Forelimb muscle (tissue), 1 donor: ENCODE data around the gene SMAGP. TPM values are rescaled to one million over a fixed set of nuclear protein-coding genes. Genes with fewer than 3 reads are reported as not detected.
A peak's percentile ranks its signal among the peaks of the same experiment; 100 is the strongest.
"Not testable (repeated sequence)": the region's sequence is repeated elsewhere in the genome, so short reads cannot be mapped to it uniquely, and the experiment has no call there.

Experiments used
- DNase-seq: peaks from one replicate; pipeline ENCODE4 v3.0.0-alpha.2; 2013; ENCODE audit warnings: low read depth
- polyA plus RNA-seq: library from polyadenylated mRNA; unstranded; fragments of 120-200 nt; gene quantifications from one replicate; pipeline ENCODE4 v1.2.1, GENCODE V29; 2013; ENCODE audit not compliant: insufficient read length

Gene SMAGP
- polyA plus RNA-seq, 1 donor: 7.0 TPM

DNA sequence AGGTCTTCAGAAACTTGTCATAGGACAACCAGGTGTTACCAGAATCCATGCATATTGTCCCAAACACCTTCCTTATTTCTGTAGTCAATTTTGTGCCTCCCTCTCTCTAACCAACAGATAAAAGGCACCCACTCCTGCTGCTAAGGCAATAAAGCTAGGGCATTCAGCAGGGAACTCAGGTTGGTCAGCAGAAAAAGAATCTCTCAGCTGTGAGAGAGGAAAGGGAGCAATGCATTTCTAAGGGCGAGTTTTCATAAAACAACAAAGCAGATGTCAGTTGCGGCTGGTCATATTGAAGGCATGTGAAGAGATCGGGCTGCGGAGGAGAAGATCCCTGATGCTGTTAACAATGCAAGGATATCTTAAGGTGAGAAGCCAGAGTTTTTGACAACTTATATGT lies 45.0 kb downstream of the SMAGP start:
- DNase-seq: no peak

DNA sequence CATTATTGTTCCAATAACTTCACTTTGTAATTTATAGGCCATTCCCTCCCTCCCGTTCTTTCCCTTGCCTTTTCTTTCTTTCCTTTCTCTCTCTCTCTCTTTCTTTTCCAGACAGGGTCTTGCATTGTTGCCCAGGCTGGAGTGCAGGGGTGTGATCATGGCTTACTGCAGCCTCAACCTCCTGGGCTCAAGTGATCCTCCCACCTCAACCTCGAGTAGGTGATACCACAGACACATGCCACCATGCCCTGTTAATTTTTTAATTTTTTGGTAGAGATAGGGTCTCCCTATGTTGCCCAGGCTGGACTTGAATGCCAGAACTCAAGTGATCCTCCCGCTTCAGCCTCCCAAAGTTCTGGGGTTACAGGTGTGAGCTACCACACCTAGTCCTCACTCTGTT lies 45.6 kb downstream of the SMAGP start:
- DNase-seq: no peak

DNA sequence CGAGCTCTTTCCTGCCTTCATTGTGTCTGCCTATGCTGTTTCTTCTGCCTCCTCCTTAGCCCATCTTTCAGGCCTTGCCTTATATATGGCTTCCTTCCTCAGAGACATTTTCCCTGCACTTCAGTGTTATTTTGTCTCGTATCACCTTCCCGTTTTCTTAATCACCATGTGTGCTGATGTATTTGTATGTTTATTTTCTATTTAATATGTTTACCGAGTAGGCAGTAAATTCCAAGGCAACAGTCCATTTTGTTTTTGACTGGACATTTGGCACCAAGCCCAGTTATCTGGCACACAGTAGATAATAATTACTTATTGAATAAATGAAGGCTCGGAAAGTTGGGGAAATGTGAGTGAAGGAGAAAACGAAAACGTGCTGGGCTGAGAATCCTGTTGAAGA lies 47.8 kb downstream of the SMAGP start:
- no peak for DNase-seq

DNA sequence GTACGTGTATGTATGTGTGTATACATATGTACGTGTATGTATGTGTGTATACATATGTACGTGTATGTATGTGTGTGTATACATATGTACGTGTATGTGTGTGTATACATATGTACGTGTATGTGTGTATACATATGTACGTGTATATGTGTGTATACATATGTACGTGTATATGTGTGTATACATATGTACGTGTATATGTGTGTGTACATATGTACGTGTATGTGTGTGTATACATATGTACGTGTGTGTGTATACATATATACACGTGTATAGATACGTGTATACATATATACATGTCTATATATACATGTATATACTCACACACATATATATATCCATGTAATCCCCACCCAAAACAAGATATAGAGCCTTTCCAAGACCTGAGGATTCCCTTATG lies 50.4 kb downstream of the SMAGP start:
- not testable (repeated sequence) for DNase-seq

DNA sequence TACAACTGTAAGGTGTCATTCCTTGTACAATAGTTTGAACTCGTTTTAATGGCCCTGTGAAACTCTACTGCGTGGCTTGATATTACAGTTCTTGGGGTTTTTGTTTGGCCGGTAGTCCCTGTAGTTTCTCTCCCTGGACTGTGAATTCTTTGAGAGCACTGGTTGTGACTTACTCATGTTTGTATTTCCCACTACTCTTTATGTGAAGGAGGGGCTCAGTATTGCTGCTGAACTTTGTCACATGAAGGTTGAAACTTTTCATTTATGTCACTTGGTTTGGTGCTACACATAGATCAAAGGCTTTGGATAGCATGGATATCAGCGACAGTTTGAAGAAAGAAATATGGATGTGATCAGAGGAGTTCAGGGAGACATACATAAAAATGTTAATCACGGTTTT lies 50.9 kb downstream of the SMAGP start:
- no peak for DNase-seq

DNA sequence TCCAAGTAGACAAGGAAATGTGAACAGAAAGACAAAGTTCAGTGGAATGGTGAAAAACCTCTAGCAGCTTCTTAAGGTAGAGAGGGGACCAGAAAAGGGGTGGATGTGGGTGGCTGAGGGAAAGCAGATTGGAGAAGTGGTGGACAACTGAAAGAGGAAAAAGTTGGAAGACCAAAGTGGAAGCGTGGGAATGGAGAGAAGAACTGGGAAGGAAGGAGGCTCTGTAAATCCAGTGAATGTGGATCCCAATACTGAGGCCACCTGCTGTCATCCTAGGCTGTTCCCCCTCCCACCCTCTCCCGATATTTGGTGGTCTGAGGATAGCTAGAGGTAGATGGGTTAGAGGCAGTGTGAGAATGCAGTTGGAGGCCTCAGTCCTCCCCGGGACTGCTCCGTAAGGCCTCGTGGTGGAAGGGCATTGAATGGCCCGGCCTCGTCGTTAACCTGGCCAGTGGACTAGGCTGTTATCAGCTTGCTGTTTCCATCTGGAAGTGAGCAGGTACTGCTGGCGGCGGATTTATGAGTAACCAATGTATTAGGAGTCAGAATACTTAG lies 51.5 kb downstream of the SMAGP start:
- DNase-seq: no peak

DNA sequence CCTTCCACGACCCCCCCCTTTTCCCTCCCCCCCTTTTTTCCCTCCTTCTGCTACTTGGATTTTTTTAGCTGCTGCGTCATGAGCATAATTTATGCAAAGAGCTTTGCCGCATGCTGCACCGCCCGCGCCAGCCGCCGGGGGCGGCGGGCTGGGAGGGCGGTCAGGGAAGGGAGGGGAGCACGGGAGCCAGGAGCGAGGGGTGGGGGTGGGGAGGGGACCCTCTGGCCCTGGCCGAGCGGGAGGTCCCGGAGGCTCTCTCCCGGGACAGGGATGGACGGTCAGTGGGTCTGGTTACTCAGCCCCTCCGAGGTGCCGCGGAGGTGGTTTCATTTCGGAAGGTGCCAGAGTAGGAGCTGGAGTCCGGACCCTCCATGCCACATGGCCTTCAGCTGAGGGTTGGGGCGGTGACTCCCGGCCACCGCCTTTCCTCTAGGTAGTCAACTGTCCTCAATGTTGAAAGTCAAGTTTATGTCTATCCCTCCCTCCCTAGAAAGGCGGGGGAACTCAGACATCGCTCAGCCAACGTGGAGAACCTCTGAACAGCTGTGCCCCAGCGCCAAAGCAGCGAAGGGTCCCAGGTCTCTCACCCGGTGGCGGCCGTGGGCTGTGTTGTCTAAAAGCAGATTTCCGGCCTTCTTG lies 52.1 kb downstream of the SMAGP start, which contains the start of gene POU6F1:
Gene POU6F1, minus strand, starts transcription at position 95 of the 639 bp plus-strand sequence. CDS start 11,226 bp downstream, outside the sequence.
- DNase-seq: peak; percentile 73

DNA sequence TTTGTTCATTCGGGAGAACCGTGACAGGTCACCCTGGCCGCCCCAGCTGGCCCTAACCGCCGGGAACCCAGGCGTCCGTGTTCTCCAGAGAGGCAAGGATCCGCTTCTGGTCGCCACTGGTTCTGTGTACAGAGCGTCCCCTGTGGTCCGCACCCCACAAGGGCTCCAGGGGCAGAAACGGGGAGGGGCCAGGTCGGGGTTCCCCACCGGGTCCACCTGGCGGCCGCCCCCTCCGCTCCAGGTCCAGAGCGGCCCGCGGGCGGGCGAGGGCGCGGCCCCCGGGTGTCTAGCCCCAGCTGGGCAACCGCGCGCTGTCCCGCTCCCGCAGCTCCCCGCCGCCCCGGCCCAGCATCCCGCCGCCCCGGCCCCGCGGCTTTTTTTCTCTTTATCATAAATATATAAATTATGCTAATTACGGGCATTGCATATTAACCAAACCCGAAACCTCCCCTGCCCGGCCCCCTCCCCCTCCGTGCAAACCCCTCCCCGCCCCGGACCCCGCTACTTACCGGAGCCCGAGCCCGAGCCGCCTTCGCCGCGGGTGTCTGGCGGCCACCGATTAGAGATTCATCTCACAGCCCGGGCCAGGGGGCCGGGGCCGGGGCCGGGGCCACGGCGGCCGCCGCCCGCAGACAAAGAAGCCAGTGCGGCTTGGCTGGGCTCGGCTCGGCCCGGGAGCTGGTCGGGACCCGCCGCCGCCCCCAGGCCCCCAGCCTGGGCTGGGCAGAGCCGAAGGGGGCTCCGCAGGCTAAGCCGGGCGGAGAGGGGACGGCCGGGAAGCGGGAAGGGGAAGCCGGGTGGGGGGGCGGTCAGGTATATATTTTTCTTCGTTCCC lies 52.9 kb downstream of the SMAGP start:
- DNase-seq: no peak

DNA sequence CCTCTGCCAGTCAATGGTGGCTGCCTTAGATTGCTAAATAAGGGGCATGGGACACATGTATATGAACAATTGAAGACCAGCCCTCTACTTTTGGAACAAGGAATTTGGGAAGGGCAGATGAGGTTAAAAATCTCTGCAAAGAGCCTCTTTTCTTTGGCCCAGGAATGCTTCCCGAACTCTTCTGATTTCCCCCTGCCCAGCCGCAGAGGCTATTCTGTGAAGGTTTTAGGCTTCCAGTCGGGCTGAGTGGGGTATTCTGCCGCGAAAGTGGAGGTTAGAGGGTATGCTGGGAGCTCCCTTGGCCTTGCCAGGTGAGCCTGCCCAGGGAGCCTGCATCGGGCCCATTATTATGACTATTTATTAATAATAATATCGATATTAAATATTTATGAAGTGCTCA lies 53.6 kb downstream of the SMAGP start:
- DNase-seq: no peak

DNA sequence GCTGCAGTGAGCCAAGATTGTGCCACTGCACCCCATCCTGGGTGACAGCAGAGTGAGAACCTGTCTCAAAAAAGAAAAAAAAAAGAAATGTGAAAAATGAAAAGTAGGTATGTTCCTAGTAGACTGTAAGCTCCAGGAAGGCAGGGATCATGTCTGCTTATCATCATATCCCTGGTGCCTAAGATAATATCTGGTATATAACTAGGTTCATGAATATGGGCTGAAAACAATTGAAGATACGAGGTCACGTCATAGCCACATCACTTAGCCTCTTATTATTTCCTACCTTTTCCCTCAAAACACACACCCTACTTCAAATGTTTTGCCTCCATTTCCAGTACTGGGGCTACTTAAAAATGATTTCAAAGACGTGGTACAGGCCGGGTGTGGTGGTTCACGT lies 55.3 kb downstream of the SMAGP start:
- no peak for DNase-seq

DNA sequence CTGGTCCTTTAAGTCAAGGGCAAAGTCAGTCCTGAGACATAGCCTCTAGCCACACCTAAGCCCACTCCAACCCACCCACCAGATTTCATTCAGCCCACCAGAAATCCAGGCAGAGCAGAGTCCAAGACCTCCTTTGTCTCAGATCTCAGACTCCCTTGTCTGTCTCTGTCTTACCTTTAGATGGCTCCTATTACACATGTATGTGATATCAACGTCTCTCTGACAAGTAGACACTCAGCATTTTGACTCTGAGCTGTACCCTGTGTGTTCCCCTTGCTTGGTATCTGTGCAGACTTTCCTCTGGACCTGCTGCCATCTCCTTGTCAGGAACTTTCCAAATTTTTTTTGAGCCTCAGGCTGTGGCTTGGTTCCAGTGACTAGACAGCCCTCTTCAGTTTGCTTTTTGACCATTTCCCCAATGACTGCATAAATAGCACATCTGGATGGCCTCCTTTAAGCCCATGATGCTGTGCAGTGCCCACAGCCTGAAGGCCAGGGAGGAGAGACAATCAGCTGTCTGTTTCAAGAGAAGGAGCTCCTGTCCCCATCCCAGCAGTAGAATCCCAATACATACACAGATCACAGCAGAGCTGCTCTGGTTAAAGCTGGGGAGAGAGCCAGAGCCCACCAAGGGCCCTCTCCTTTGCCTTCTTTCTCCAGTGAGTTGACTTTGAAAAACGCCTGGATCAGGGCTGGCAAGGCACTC lies 59.4 kb downstream of the SMAGP start:
- DNase-seq: no peak

DNA sequence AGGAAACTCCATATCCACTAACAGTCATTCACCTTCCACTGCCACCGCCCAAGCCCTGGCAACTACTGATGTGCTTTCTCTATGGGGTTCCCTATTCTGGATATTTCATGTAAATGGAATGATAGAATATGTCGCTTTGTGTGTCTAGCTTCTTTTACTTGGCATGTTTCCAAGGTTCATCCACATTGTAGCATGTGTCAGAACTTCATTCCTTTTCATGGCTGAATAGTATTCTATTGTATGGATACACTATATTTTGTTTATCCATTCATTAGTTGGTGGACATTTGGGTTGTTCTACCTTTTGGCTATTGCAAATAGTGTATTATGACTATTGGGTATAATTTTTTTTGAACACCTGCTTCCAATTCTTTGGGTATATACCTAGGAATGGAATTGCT lies 61.0 kb downstream of the SMAGP start:
- no peak for DNase-seq

DNA sequence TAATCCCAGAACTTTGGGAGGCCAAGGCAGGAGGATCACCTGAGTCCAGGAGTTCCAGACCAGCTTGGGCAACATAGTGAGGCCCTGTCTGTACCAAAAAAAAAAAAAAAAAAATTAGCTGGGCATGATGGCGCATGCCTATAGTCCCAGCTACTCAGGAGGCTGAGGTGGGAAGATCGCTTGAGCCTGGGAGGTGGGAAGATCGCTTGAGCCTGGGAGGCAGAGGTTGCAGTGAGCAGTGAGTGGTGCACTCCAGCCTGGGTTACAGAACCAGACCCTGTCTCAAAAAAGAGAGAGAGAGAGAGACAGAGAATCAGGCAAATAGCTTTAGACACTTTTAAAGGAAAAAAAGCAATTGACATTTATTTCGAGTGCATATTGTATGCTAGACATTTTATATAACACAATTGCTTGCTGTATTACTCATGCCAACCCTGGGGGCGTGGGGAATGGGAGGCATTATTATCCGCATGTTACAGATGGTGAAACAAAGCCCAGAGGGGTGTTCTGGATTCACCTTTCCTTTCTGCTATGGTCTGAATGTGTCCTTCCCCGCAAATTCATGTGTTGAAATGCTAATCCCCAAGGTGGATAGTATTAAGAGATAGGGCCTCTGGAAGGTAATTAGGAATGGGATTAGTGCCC lies 62.1 kb downstream of the SMAGP start:
- DNase-seq: no peak

DNA sequence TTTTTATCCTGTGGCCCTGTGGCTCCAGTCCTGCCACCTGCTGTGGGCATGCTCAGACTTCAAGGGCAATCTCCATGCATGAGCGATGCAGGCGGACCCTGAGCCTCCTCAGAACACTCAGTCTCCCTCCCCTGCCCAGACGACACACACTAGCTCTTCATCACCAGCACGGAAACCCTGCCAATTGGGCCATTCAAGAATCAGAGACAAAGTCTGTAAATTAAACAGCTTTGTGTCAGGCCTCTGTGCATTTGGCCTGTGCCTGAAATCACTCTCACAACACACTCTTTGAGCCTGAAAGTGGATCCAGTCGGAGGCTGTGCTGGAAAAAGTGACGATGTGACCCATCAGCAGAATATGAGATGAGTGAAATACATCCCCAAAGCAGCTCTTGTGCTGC lies 64.9 kb downstream of the SMAGP start:
- DNase-seq: no peak

DNA sequence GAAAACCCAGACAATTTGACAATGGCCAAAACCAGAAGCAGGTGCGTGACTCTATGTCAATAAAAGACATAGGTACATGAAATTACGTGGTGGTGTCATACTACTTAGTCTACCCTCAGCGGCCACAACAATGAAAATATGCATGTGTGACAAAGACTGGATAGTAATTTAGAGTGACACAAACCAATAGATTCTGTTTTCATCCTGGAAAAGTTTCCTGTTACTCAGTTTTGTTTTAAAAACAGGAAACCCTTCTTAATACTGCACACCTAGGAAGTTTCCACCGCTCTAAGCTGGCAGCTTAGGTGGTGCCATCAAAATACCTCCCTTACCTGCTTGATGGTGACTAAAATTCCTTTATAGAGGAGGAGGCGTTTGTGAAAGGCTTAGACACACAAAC lies 67.5 kb downstream of the SMAGP start:
- DNase-seq: no peak

DNA sequence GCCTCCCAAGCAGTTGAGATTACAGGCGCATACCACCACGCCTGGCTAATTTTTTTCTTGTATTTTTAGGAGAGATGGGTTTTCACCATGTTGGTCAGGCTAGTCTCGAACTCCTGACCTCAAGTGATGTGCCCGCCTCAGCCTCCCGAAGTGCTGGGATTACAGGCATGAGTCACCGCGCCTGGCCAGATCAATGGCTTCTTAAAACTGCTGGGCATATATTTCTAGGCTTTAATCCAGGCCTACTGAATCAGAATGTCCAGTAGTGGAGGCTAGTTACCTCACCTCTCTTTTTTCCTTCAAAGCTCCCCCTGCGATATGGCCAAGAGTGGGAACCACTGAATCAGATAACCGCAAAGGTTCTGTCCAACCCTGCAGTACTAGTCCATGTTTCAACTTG lies 69.4 kb downstream of the SMAGP start:
- DNase-seq: no peak

DNA sequence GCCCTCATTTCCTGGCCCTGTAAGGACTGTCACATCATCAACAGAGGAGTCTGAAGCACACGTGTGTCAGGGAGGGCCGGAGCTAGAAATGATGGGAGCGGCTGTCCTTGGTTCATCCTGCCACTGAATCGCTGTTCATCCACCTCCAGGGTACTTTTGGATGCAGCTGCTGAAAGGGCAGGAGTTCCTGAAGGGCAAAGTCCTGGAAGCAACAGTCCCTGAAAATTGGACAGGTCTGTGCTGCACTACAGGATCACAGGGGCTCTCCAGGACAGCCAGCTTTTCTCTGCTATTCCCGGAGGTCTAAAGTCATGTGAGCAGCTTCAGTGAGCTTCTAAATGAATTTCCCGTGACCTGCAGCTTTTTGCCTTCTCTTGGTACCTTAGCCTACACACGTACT lies 70.1 kb downstream of the SMAGP start:
- DNase-seq: no peak

DNA sequence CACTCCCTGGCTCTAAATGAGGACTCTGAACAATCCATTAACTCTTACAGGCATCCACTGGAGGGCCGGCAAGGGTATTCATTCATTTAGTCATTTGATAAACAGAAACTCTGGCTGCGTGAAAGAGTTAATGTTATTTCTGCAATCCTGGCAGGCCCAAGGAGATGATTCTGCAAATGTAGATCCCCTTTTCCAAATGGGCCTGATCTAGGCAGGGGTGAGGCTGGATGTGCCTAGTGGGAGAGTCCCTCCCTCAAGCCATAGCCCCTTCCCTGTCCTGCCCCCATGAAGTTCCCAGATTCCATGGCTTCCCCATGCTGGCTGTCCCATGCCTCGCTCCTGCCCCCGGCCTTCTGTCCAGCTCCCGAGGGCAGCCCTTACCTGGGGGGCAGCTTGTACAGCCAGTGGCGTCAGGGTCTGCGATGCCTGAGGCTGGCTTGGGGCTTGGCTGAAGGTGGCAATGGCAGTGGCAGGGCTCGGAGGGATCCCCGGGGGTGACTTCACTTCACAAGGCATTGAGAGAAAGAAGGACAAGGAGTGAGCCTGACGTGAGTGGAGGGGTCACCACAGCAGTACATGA lies 70.8 kb downstream of the SMAGP start:
- DNase-seq: no peak

DNA sequence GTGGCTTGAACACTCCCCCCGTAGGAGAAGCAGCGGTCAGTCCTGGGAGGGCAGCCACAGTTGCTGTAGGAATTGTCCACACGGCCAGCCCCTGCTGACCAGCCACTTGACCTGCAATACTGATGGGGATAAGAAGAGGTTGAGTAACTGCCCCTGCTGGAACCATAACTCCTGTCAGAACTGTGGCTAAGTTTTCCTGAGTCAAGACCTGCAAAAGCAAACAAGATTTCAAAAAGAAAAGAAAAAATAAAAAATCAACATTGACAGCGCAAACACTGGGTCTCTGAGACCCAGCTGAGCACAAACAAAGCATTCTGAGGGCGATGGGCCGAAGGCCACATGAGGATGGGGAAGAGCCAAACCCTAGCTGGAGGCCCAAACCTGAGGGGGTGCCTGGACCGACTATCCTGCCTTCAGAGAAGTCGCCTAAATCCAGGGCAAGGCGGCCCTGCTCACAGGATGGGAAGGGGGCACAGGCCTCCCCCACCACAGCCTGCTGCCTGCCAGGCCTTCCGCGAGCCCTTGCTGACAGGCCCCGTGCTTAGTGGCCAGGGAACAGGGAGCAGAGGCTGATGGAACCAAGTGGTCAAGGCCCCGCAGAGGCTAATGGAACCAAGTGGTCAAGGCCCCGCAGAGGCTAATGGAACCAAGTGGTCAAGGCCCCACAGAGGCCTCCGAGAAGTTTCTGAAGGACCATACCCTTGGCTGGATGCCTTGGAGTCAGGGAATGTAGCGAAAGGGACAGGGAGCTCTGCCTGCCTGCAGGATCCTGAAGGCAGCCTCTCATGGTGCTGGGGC lies 71.4 kb downstream of the SMAGP start:
- DNase-seq: no peak

DNA sequence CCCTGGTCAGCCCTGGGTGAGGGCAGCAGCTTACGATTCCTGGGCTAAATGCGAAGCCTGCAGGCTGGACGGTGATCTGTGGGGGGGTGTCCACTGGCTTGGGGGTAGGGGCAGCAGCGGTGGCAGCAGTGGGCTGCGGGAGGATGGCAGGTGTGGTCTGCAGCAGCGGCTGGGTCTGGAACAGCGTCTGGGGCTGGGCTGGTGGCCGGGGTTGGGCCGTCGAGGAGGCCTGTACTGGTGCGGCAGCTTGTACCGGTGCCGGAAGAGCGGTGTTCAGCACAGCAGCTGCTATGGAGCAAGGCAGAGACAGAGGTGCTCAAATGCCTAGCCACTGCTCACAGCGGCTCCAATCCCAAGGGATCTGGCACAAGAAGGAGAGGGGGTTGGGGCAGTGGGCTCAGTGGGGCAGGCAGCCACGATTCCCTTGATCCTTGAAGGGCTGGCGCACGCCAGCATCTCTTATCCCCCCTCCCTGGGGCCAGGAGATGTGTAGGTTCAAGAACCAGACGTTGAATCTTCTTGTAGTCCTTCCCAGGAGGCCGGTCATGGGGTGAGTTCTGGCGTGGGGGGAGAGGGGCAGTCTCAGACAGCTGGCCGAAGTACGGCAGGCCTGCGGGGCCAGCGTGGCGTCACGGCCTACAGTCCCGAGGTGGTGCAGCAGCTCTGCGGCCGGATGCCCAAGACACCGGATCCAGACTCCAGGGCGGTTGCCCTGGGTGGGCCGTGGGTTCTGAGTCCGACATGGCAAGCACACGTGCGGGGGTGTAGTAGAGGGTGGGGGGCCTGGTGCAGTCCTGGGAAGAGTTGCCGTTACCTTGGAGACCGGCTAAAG lies 72.3 kb downstream of the SMAGP start:
- DNase-seq: no peak
